ENCODE data around the gene RALA.

RALA gene

GRCh38 chr7:39631736-39632308 lies 8.4 kb downstream of the RALA start:
- H3K4me3 ChIP-seq (ENCODE audit: low read depth, low read length), result no peak overlapping the region
- TF ChIP-seq CTCF (conservative IDR thresholded peaks at IDR 0.05; ENCODE audit: low read depth, low read length), result no peak
- no peak for DNase-seq (ENCODE audit: low read depth)

GRCh38 chr7:39633563-39634477 lies 10.4 kb downstream of the RALA start:
- no peak overlapping the region for H3K4me3 ChIP-seq (ENCODE audit: low read depth, low read length)
- no peak for TF ChIP-seq CTCF (conservative IDR thresholded peaks at IDR 0.05; ENCODE audit: low read depth, low read length)
- no peak for DNase-seq (ENCODE audit: low read depth)

GRCh38 chr7:39634478-39634805 lies 11.1 kb downstream of the RALA start:
- no peak for DNase-seq (ENCODE audit: low read depth)
- no peak for TF ChIP-seq CTCF (conservative IDR thresholded peaks at IDR 0.05; ENCODE audit: low read depth, low read length)
- H3K4me3 ChIP-seq (ENCODE audit: low read depth, low read length), result no peak overlapping the region

- no peak for TF ChIP-seq CTCF (conservative IDR thresholded peaks at IDR 0.05; ENCODE audit: low read depth, low read length)
- H3K4me3 ChIP-seq (ENCODE audit: low read depth, low read length), result no peak overlapping the region
- DNase-seq (ENCODE audit: low read depth), result no peak
These were observed 14.0 kb downstream of the RALA start for GRCh38 chr7:39637400-39637799.

- TF ChIP-seq CTCF (conservative IDR thresholded peaks at IDR 0.05; ENCODE audit: low read depth, low read length), result no peak
- no peak overlapping the region for H3K4me3 ChIP-seq (ENCODE audit: low read depth, low read length)
- DNase-seq (ENCODE audit: low read depth), result no peak
These were observed 14.7 kb downstream of the RALA start for GRCh38 chr7:39637963-39638485.

GRCh38 chr7:39642896-39643295 lies 19.5 kb downstream of the RALA start:
- peak; percentile 21 for DNase-seq (ENCODE audit: low read depth)
- no peak overlapping the region for H3K4me3 ChIP-seq (ENCODE audit: low read depth, low read length)
- no peak for TF ChIP-seq CTCF (conservative IDR thresholded peaks at IDR 0.05; ENCODE audit: low read depth, low read length)
